ENCODE measurements around the gene DIP2A.

The DIP2A gene

GRCh38 chr21:46424039-46424591 lies 34.6 kb upstream of the DIP2A start:
- peaks cover 30% of the 10 kb centered on the region for H3K36me3 Mint-ChIP-seq (ENCODE audit: low read depth)
- DNase-seq = no peak

GRCh38 chr21:46424621-46425020 lies 34.1 kb upstream of the DIP2A start:
- Mint-ChIP-seq H3K27me3 (ENCODE audit: low read depth, poor library complexity) (no peaks in the 10 kb centered on the region), H3K9me3 (no peaks in the 10 kb centered on the region), H3K36me3 (ENCODE audit: low read depth) (peaks cover 26% of the 10 kb centered on the region), H3K4me3 (no peak overlapping the region), H3K4me1 (peaks cover 10% of the 10 kb centered on the region), H3K27ac (no peak overlapping the region)
- TF ChIP-seq CTCF (IDR thresholded peaks at IDR 0.05) = no peak
- DNase-seq = no peak

More at GRCh38 chr21:46424039-46424591, 34.6 kb upstream of the DIP2A start:
- no peak overlapping the region for H3K27ac Mint-ChIP-seq
- TF ChIP-seq CTCF (IDR thresholded peaks at IDR 0.05) = no peak
- no peaks in the 10 kb centered on the region for H3K27me3 Mint-ChIP-seq (ENCODE audit: low read depth, poor library complexity)
- H3K4me3 Mint-ChIP-seq = no peak overlapping the region
- H3K4me1 Mint-ChIP-seq = peaks cover 10% of the 10 kb centered on the region
- no peaks in the 10 kb centered on the region for H3K9me3 Mint-ChIP-seq

GRCh38 chr21:46425041-46425440 lies 33.6 kb upstream of the DIP2A start:
- no peaks in the 10 kb centered on the region for H3K9me3 Mint-ChIP-seq
- H3K27ac Mint-ChIP-seq = no peak overlapping the region
- peaks cover 10% of the 10 kb centered on the region for H3K4me1 Mint-ChIP-seq
- H3K27me3 Mint-ChIP-seq (ENCODE audit: low read depth, poor library complexity) = no peaks in the 10 kb centered on the region
- H3K4me3 Mint-ChIP-seq = no peak overlapping the region
- H3K36me3 Mint-ChIP-seq (ENCODE audit: low read depth) = peaks cover 26% of the 10 kb centered on the region
- DNase-seq = no peak
- TF ChIP-seq CTCF (IDR thresholded peaks at IDR 0.05) = no peak

- peaks cover 10% of the 10 kb centered on the region for H3K4me1 Mint-ChIP-seq
- no peaks in the 10 kb centered on the region for H3K27me3 Mint-ChIP-seq (ENCODE audit: low read depth, poor library complexity)
- peaks cover 24% of the 10 kb centered on the region for H3K36me3 Mint-ChIP-seq (ENCODE audit: low read depth)
- DNase-seq = no peak
- no peak overlapping the region for H3K4me3 Mint-ChIP-seq
- no peak overlapping the region for H3K27ac Mint-ChIP-seq
- TF ChIP-seq CTCF (IDR thresholded peaks at IDR 0.05) = no peak
- H3K9me3 Mint-ChIP-seq = no peaks in the 10 kb centered on the region
These were observed 33.1 kb upstream of the DIP2A start for GRCh38 chr21:46425571-46425970.

GRCh38 chr21:46426313-46427046 lies 32.2 kb upstream of the DIP2A start:
- Mint-ChIP-seq H3K4me3 (no peak overlapping the region), H3K36me3 (ENCODE audit: low read depth) (peaks cover 28% of the 10 kb centered on the region), H3K27ac (no peak overlapping the region), H3K27me3 (ENCODE audit: low read depth, poor library complexity) (no peaks in the 10 kb centered on the region), H3K4me1 (peaks cover 11% of the 10 kb centered on the region), H3K9me3 (no peaks in the 10 kb centered on the region)
- no peak for TF ChIP-seq CTCF (IDR thresholded peaks at IDR 0.05)
- no peak for DNase-seq

- H3K9me3 Mint-ChIP-seq = no peaks in the 10 kb centered on the region
- peaks cover 21% of the 10 kb centered on the region for H3K4me1 Mint-ChIP-seq
- H3K4me3 Mint-ChIP-seq = no peak overlapping the region
- no peak for TF ChIP-seq CTCF (IDR thresholded peaks at IDR 0.05)
- H3K27me3 Mint-ChIP-seq (ENCODE audit: low read depth, poor library complexity) = no peaks in the 10 kb centered on the region
- H3K27ac Mint-ChIP-seq = no peak overlapping the region
- peaks cover 31% of the 10 kb centered on the region for H3K36me3 Mint-ChIP-seq (ENCODE audit: low read depth)
- no peak for DNase-seq
These were observed 31.2 kb upstream of the DIP2A start for GRCh38 chr21:46427516-46427915.

Measured in nephron progenitor cell (in vitro differentiated cells).